ENCODE results near the gene MRGPRE. TPM values are rescaled to one million over a fixed set of nuclear protein-coding genes. Genes with fewer than 3 reads are reported as not detected.
A peak's percentile ranks its signal among the peaks of the same experiment; 100 is the strongest.

MRGPRE gene
- total RNA-seq, 1 donor from 2014 or later, result not detected

- Mint-ChIP-seq H3K27ac (no peak overlapping the region), H3K36me3 (ENCODE audit: insufficient read depth) (no peaks in the 10 kb centered on the region), H3K4me3 (ENCODE audit: low read depth) (no peak overlapping the region), H3K9me3 (ENCODE audit: low read depth) (no peaks in the 10 kb centered on the region), H3K27me3 (peaks cover 58% of the 10 kb centered on the region), H3K4me1 (ENCODE audit: low read depth) (no peaks in the 10 kb centered on the region)
- no peak for TF ChIP-seq CTCF (IDR thresholded peaks at IDR 0.05; ENCODE audit: unreplicated experiment)
- DNase-seq (ENCODE audit: low spot score, unreplicated experiment), result no peak
Observed at GRCh38 chr11:3197044-3197695, 35.0 kb downstream of the MRGPRE start.

- H3K27ac Mint-ChIP-seq, result no peak overlapping the region
- H3K27me3 Mint-ChIP-seq, result peaks cover 56% of the 10 kb centered on the region
- no peaks in the 10 kb centered on the region for H3K4me1 Mint-ChIP-seq (ENCODE audit: low read depth)
- H3K36me3 Mint-ChIP-seq (ENCODE audit: insufficient read depth), result no peaks in the 10 kb centered on the region
- no peak overlapping the region for H3K4me3 Mint-ChIP-seq (ENCODE audit: low read depth)
- no peaks in the 10 kb centered on the region for H3K9me3 Mint-ChIP-seq (ENCODE audit: low read depth)
- TF ChIP-seq CTCF (IDR thresholded peaks at IDR 0.05; ENCODE audit: unreplicated experiment), result no peak
- DNase-seq (ENCODE audit: low spot score, unreplicated experiment), result no peak
Observed at GRCh38 chr11:3196161-3197043, 35.8 kb downstream of the MRGPRE start.

- DNase-seq (ENCODE audit: low spot score, unreplicated experiment), result no peak
- Mint-ChIP-seq H3K4me3 (ENCODE audit: low read depth) (no peak overlapping the region), H3K27ac (no peak overlapping the region), H3K9me3 (ENCODE audit: low read depth) (no peaks in the 10 kb centered on the region), H3K36me3 (ENCODE audit: insufficient read depth) (no peaks in the 10 kb centered on the region), H3K4me1 (ENCODE audit: low read depth) (no peaks in the 10 kb centered on the region), H3K27me3 (peaks cover 53% of the 10 kb centered on the region)
- TF ChIP-seq CTCF (IDR thresholded peaks at IDR 0.05; ENCODE audit: unreplicated experiment), result peak; percentile 34
Observed at GRCh38 chr11:3195251-3196160, 36.7 kb downstream of the MRGPRE start.

- H3K27ac Mint-ChIP-seq, result no peak overlapping the region
- no peaks in the 10 kb centered on the region for H3K9me3 Mint-ChIP-seq (ENCODE audit: low read depth)
- H3K27me3 Mint-ChIP-seq, result peaks cover 58% of the 10 kb centered on the region
- DNase-seq (ENCODE audit: low spot score, unreplicated experiment), result no peak
- no peaks in the 10 kb centered on the region for H3K36me3 Mint-ChIP-seq (ENCODE audit: insufficient read depth)
- no peak overlapping the region for H3K4me3 Mint-ChIP-seq (ENCODE audit: low read depth)
- H3K4me1 Mint-ChIP-seq (ENCODE audit: low read depth), result no peaks in the 10 kb centered on the region
- TF ChIP-seq CTCF (IDR thresholded peaks at IDR 0.05; ENCODE audit: unreplicated experiment), result no peak
Observed at GRCh38 chr11:3194016-3194816, 38.0 kb downstream of the MRGPRE start.

Measured in progenitor cell of endocrine pancreas (in vitro differentiated cells).